Stimulated activated CD8-positive, alpha-beta memory T cell treated with anti-CD3 and anti-CD28 coated beads, Interleukin-12 subunit alpha, Interleukin-12 subunit beta, amount 100 ng/mL, for 1 hour (primary cell): ENCODE measurements around the gene TSPAN10.

Experiments used
- DNase-seq: peaks from one replicate; pipeline ENCODE4 v3.0.0-alpha.2; 2020; ENCODE audit warnings: low read depth

Gene TSPAN10

DNA sequence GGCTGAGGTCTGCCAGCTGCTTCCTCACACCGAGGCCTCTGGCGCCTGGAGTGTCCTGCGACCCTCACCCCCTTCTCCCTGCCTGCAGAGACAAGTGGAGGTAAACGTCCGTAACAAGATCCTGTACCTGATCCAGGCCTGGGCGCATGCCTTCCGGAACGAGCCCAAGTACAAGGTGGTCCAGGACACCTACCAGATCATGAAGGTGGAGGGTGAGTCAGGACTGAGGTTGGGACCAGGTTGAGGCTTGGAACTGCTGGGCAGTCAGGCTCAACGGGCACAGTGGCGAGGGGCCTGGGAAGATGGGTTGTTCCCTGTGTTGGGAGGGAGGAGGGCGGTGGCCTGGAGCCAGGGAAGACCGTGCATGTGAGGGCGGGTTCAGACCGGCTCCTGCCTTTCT lies 51.6 kb downstream of the TSPAN10 start:
- no peak for DNase-seq

DNA sequence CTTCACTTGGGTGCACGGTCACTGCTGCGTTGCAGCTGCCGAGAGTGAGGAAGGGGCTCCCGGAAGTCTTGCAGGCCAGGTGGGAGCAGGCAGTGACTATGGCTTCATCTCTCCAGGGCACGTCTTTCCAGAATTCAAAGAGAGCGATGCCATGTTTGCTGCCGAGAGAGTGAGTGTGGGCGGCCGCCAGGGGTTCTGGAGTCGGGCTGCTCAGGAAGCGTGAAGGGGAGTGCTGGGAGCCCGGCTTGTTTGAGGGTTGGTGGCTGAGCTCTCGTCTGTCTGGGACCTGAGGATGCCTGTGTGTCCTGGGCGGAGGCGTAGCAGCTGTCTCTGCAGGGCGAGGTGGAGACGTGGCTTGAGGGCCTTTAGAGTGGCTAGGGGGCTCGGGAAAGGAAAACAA lies 53.1 kb downstream of the TSPAN10 start:
- DNase-seq: no peak

DNA sequence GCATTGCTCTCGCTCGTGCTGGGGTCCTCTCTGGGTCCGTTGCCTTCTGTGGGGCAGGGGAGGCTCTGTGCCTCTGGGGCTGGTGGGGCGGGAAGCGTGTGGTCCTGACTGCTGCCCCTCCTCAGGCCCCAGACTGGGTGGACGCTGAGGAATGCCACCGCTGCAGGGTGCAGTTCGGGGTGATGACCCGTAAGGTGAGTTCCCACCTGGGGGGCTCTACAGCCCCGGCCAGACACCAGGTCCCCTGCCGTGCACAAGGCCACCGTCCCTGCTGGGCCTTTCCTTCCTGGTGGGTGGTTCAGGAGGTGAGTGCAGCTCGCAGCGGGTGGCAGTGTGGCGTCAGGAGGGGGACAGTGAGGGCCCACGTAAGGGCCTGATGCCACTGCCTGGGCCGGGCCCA lies 53.6 kb downstream of the TSPAN10 start:
- DNase-seq: no peak

DNA sequence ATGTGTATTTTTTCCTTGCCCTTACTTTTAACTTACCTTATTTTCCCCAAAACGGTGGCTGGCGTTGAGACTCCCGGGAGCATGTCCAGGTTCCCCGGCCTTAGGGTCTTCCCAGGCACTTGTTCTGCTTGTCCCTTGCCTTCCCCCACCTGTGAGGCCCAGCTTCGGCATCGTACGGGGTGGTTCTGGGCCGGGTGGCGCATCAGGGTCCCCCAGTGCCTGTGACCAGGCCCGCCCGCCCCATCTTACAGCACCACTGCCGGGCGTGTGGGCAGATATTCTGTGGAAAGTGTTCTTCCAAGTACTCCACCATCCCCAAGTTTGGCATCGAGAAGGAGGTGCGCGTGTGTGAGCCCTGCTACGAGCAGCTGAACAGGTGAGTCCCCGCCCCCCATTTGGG lies 54.2 kb downstream of the TSPAN10 start:
- no peak for DNase-seq

DNA sequence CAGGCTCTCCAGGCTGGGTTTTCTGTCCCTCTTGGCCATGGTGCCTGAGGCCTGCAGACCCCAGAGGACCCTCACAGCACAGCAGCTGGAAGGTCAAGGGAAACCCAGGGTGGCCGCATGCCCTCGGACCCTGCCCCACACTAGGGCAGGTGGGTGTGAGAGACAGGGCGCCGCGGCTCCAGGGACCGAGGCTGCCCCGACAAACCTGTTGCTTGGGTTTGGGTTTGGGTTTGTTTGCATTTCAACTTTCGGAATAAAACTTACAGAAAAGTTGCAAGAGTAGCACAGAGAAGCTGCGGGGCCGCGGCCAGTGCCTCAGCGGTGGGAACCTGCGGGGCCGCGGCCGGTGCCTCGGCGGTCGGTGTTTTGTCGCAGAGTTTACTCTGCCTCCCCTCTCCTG lies 54.6 kb downstream of the TSPAN10 start:
- DNase-seq: no peak

- no peak for DNase-seq
Observed at GRCh38 chr17:81693509-81694210, 56.7 kb downstream of the TSPAN10 start.

GRCh38 chr17:81694810-81695209 lies 57.8 kb downstream of the TSPAN10 start:
- DNase-seq: no peak

- no peak for DNase-seq
Observed at GRCh38 chr17:81695211-81695610, 58.2 kb downstream of the TSPAN10 start.

GRCh38 chr17:81695801-81696200 lies 58.8 kb downstream of the TSPAN10 start:
- DNase-seq: no peak

DNA sequence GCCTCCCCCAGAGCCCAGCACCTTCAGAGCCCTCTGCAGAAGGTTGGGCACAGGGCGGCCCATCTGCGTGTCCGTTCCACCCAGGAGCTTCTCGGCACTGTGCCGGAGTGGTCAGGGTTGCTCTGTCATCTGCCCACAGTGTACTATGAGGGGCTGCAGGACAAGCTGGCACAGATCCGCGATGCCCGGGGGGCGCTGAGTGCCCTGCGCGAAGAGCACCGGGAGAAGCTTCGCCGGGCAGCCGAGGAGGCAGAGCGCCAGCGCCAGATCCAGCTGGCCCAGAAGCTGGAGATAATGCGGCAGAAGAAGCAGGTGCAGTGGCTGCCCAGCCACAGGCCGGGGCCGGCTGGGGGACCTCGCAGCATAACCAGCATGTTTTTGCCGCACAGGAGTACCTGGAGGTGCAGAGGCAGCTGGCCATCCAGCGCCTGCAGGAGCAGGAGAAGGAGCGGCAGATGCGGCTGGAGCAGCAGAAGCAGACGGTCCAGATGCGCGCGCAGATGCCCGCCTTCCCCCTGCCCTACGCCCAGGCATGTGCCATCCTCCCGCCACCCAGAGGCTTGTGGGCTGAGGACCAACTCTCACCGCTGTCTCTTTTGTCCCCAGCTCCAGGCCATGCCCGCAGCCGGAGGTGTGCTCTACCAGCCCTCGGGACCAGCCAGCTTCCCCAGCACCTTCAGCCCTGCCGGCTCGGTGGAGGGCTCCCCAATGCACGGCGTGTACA lies 59.4 kb downstream of the TSPAN10 start:
- no peak for DNase-seq

- no peak for DNase-seq
Observed at GRCh38 chr17:81697261-81698044, 60.5 kb downstream of the TSPAN10 start.
